Measurements from ENCODE around the gene AVL9.

Gene AVL9

DNA sequence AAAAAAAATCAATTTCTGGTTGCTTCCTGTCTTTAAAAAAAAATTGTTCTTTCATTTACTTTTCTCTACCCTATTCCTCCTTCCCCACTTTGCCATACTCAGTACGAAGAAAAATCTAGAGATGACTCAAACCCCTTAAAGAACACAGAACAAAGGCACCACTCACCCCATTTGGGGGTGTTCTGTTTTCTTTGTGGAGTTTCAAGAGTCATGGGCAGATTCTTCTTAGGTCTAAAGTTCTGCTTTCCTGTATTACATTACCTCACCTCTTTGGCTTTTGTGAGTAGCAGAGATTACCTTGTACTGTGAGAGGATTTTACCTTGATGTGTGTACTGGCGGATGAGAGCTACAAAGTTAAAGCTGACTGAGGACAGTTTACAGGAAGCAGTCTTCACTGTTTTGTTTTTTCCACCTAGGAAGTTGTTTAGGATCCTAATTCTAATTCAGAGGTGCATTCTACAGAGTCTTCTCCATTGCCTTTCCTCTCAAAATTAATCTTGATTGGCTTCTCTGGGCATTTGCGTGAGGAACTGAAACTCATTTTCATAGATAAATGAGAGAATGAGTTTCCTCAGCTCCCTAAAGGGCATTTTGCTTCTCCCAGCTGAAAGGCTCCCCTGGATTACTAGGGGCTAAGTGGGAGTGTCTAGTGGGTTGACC is 20.7 kb downstream of the AVL9 start:
- no peak overlapping the region for H3K4me3 ChIP-seq (ENCODE audit: low read depth, low read length)
- TF ChIP-seq, protein P1, sequence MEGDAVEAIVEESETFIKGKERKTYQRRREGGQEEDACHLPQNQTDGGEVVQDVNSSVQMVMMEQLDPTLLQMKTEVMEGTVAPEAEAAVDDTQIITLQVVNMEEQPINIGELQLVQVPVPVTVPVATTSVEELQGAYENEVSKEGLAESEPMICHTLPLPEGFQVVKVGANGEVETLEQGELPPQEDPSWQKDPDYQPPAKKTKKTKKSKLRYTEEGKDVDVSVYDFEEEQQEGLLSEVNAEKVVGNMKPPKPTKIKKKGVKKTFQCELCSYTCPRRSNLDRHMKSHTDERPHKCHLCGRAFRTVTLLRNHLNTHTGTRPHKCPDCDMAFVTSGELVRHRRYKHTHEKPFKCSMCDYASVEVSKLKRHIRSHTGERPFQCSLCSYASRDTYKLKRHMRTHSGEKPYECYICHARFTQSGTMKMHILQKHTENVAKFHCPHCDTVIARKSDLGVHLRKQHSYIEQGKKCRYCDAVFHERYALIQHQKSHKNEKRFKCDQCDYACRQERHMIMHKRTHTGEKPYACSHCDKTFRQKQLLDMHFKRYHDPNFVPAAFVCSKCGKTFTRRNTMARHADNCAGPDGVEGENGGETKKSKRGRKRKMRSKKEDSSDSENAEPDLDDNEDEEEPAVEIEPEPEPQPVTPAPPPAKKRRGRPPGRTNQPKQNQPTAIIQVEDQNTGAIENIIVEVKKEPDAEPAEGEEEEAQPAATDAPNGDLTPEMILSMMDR (IDR thresholded peaks at IDR 0.05; ENCODE audit: low read depth, low read length): no peak

DNA sequence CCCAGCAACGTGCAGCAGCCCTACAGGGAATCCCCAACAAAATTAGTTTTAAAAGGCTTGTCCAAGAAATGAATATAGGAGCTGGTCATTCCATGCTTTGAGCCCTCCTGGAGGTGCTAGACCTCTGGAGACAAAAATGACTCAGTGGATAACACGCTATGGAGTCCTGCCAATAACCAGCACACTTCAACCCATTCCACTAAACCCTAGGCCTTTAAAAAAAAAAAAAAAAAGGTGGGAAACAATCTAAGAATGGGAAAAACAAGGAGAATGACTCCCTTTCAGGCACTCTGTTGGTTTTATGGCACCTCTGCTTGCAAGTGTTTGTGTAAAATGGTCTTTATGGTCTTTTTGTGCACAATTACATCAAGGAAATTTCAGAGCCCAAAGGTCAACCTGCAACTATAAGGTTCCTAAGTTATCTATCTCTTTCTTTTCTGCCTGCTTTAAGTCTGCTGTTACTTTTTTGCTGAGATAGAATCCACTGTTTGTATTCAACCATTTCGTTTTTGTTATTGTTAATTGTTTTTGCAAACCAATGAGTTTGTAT is 21.3 kb downstream of the AVL9 start:
- TF ChIP-seq, protein P1 (IDR thresholded peaks at IDR 0.05; ENCODE audit: low read depth, low read length): no peak
- no peak overlapping the region for H3K4me3 ChIP-seq (ENCODE audit: low read depth, low read length)

DNA sequence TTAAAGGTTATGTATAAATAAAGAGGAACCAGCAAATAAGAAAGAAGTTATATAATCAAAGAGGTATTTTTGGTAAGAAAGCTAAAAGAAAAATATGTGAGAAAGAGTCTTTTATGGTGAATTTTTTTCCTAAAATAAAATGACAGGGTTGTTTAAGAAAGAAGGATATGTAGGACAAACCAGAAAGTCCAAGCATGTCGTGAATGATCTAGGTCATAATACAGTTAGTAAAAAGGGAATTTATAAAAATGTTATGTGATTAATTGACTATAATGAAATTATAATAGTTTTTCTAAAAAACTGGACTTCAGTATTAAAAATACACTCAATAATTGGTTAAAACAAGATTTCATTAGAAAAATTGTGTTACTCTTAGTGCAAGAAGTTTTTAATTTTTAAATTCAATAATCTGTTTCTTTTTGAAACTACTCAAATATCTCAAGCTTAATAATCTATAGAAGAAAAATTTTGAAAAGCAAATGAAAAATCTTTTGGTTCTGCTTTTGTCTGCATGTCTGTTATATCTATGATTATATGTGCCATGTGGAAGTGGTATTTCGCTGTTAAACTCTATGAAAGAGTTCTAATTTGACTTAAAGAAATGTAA is 23.3 kb downstream of the AVL9 start:
- no peak overlapping the region for H3K4me3 ChIP-seq (ENCODE audit: low read depth, low read length)
- TF ChIP-seq, protein P1 (IDR thresholded peaks at IDR 0.05; ENCODE audit: low read depth, low read length): no peak

DNA sequence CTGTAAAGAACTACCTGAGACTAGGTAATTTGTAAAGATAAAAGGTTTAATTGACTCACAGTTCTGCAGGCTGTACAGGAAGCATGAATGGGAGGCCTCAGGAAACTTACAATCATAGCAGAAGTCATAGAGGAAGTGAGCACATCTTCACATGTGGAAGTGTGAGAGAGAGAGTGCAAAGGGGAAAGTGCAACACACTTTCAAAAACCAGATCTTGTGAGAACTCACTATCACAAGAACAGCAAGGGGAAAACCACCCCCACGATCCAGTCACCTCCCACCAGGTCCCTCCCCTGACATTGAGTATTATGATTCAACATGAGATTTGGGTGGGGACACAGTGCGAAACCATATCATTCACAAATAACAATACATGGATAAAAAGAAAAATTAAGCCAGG is 24.5 kb downstream of the AVL9 start:
- no peak overlapping the region for H3K4me3 ChIP-seq (ENCODE audit: low read depth, low read length)
- TF ChIP-seq, protein P1 (IDR thresholded peaks at IDR 0.05; ENCODE audit: low read depth, low read length): no peak

DNA sequence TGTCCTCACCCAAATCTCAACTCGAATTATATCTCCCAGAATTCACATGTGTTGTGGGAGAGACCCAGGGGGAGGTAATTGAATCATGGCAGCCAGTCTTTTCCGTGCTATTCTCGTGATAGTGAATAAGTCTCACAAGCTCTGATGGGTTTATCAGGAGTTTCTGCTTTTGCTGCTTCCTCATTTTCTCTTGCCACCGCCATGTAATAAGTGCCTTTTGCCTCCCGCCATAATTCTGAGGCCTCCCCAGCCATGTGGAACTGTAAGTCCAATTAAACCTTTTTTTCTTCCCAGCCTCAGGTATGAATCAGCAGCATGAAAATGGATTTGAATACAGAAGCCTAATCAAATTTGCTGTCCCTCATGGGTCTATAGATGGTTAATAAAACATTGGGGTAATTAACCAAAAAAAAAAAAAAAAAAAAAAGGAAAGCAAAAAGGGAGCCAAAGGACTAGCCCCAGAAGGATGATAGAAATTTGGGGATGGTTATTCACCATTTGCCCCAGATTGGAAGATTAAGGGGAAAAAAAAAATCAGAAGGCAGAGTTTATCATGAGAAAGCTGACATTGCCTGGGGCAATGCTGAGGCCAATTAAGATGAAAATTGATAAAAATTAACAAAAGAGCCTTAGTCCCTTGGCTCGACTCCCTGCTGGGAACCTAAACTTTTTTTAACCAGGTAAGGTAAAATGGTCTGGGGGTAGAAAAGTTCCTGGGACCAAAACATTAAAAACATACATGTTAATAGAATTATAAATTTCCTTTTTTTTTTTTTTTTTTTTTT is 27.6 kb downstream of the AVL9 start:
- H3K4me3 ChIP-seq (ENCODE audit: low read depth, low read length): no peak overlapping the region
- TF ChIP-seq, protein P1 (IDR thresholded peaks at IDR 0.05; ENCODE audit: low read depth, low read length): no peak

DNA sequence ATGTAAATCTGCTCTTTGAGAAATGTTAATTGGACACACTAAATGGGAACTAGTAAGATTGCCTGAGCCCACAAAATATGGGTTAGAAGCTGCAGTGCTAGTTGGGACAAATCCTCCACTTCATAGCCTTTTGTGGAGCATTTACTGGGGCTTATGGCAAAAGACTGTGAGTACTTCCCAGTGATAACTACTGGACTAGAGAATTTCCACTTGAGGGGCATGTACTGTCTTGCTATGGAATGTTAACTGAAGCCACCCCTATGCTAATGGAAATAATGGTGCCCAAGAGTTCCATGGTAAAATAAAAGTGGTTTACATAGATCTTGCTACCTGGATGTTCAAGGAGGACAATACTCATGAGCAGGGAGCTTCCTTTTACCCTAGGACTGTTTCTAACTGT is 29.3 kb downstream of the AVL9 start:
- H3K4me3 ChIP-seq (ENCODE audit: low read depth, low read length): no peak overlapping the region
- TF ChIP-seq, protein P1 (IDR thresholded peaks at IDR 0.05; ENCODE audit: low read depth, low read length): no peak

All from WI38 (cell line).